Heart left ventricle (tissue), 16 donors: ENCODE results near the gene SLC5A12. TPM values are rescaled to one million over a fixed set of nuclear protein-coding genes. Genes with fewer than 3 reads are reported as not detected.
A peak's percentile ranks its signal among the peaks of the same experiment; 100 is the strongest.

Experiments used
- ATAC-seq, 4 donors: fragments of 200-7000 bp; cut with Tn5 transposase; one replicate each; pipeline ENCODE4 v1.9.1; 2020 to 2022; ENCODE audit warnings: moderate library complexity in 4 of 4, mild to moderate bottlenecking in 3 of 4, moderate number of reproducible peaks in 1 of 4
- DNase-seq, 5 donors: peaks; one replicate each; pipeline ENCODE4 v3.0.0-alpha.2; 2020
- H3K27ac ChIP-seq, 12 donors: fragments of 200-600 bp; sonication (generic) in 4 of 12; one replicate each; pipeline versions ENCODE4 v1.5.0 to v1.8.0; 2016 to 2022; ENCODE audit warnings: mild to moderate bottlenecking in 2 of 12
- H3K27me3 ChIP-seq, 9 donors: fragments of 200-600 bp; sonication (generic) in 2 of 9; one replicate each; pipeline versions ENCODE4 v1.5.1 to v1.8.0; 2016 to 2022; ENCODE audit warnings: mild to moderate bottlenecking in 3 of 9
- H3K36me3 ChIP-seq, 9 donors: fragments of 200-600 bp; sonication (generic) in 2 of 9; one replicate each; pipeline versions ENCODE4 v1.5.0 to v1.8.0; 2018 to 2022; ENCODE audit warnings: mild to moderate bottlenecking in 2 of 9
- H3K4me1 ChIP-seq, 12 donors: fragments of 200-600 bp; sonication (generic) in 4 of 12; one replicate each; pipeline versions ENCODE4 v1.5.0 to v1.8.0; 2016 to 2022; ENCODE audit warnings: mild to moderate bottlenecking in 3 of 12
- H3K4me3 ChIP-seq, 12 donors: fragments of 200-600 bp; sonication (generic) in 4 of 12; one replicate each; pipeline versions ENCODE4 v1.5.0 to v1.8.0; 2017 to 2022; ENCODE audit warnings: mild to moderate bottlenecking in 9 of 12, moderate library complexity in 4 of 12
- H3K9me3 ChIP-seq, 12 donors: fragments of 200-600 bp; sonication (generic) in 4 of 12; one replicate each; pipeline versions ENCODE4 v1.5.0 to v1.8.0; 2016 to 2022; ENCODE audit warnings: mild to moderate bottlenecking in 1 of 12
- CTCF ChIP-seq, 12 donors: fragments of 200-600 bp; sonication (generic) in 4 of 12; IDR thresholded peaks; one replicate each; pipeline versions ENCODE4 v1.5.0 to v1.8.0; 2018 to 2022; ENCODE audit warnings: antibody characterized with exemption in 12 of 12, mild to moderate bottlenecking in 5 of 12
- POLR2A ChIP-seq, 2 donors: fragments of 450-650 bp; IDR thresholded peaks; one replicate each; pipeline ENCODE4 v1.6.1; 2017; ENCODE audit warnings: antibody characterized with exemption in 2 of 2, mild to moderate bottlenecking in 2 of 2, moderate library complexity in 2 of 2
- WGBS, 4 donors: extraction: QIAGEN DNeasy Blood & Tissue Kit in 2 of 4; methylation state at CpG; one replicate each; pipeline versions ENCODE4 v1.1.5 to v1.1.7; 2013 to 2018; 5-methylcytosine and 5-hydroxymethylcytosine counted together
- intact Hi-C, 10 donors: fragments of 100-400 bp; cut with DNase I; formaldehyde crosslinking; loops; one replicate each; pipeline versions ENCODE4 v1.11.1 to v1.14.2; 2022
- polyA plus RNA-seq, 2 donors: library from polyadenylated mRNA; stranded (reverse); fragments of 200-250 nt; gene quantifications; one replicate each; pipeline ENCODE4 v1.2.3, GENCODE V29; 2013
- total RNA-seq, 9 donors: library from RNA; depleted of rRNA in 2 of 9; stranded (reverse); fragments of >200 nt in 2 of 9; fragmentation: NEBNext Ultra II Directional in 3 of 9; extraction: Animal tissue kit (Norgen Biotek cat#: 25700) in 3 of 9; gene quantifications; one replicate each; pipeline versions ENCODE4 v1.1.0 to v1.2.4, GENCODE V29; 2016 to 2023
- donor health status: ischemic (EF 13 %, LVEDD 7.1; RV severe dilation, severe dysfunction).
- donor health status: healthy with polysubstance abuse.
- donor health status: DM: no; HTN: yes; CAD: no.
- donor health status: DM: no; HTN: no; CAD: no.
- donor health status: ischemic (EF 25% LVEDD 6.9; RV normal size, moderate dysfunction).
- donor health status: ischemic (EF 25% LVEDD 5.7; RV mildly dilated, moderate dysfunction).
- donor health status: healthy.
- donor health status: DM: yes; HTN: yes; CAD: no.
- donor health status: ischemic (EF 35%, LVEDD 5.7; RV mildly dilated, moderate dysfunction).
- donor health status: nonischemic (EF 11% LVEDD 7.7; RV severe dilation, severe dysfunction).
- donor health status: DM: yes; HTN: yes; CAD: no.
- donor health status: PGD.
- donor health status: ischemic (EF 29% LVEDD 5.4; RV normal size, mild dysfunction).
- donor health status: nonischemic (EF 23%, LVEDD 6.1; RV moderate dilation, normal function).

SLC5A12 gene
- total and polyA plus RNA-seq, 11 donors: 0.11 TPM; not detected in 10

- Histone ChIP-seq H3K4me1 (no peaks in the 10 kb centered on the region), H3K9me3 (no peaks in the 10 kb centered on the region), H3K27me3 (no peaks in the 10 kb centered on the region), H3K4me3 (no peak overlapping the region), H3K27ac (no peak overlapping the region), H3K36me3 (no peaks in the 10 kb centered on the region)
- TF ChIP-seq POLR2A (IDR thresholded peaks at IDR 0.05) (no peak), CTCF (IDR thresholded peaks at IDR 0.05) (no peak)
- ATAC-seq (no peak), DNase-seq (no peak)
- intact Hi-C loops: no loop called here
- 75 to 92% (median 88%) methylated on average over 5 of the region's 5 CpGs for WGBS, 4 donors
Measured at GRCh38 chr11:26739366-26740073, 17.7 kb upstream of the SLC5A12 start.

- H3K4me3 ChIP-seq: no peak overlapping the region
- 81 to 88% (median 86%) methylated on average over 4 of the region's 4 CpGs for WGBS, 4 donors
Measured at GRCh38 chr11:26734691-26735090, 12.8 kb upstream of the SLC5A12 start.

GRCh38 chr11:26731084-26731456 is 9.2 kb upstream of the SLC5A12 start:
- DNase-seq: no peak
- ATAC-seq: peak in 3 of 4 donors; percentile 13 to 24 (median 16)
- TF ChIP-seq CTCF (IDR thresholded peaks at IDR 0.05): no peak
- no peak for TF ChIP-seq POLR2A (IDR thresholded peaks at IDR 0.05)

More at GRCh38 chr11:26734691-26735090, 12.8 kb upstream of the SLC5A12 start:
- DNase-seq (no peak), ATAC-seq (no peak)
- Histone ChIP-seq H3K9me3 (peaks cover 0 to 8% (median 0%) of the 10 kb centered on the region in 12 donors), H3K27me3 (no peaks in the 10 kb centered on the region), H3K27ac (no peak overlapping the region), H3K36me3 (no peaks in the 10 kb centered on the region), H3K4me1 (peaks cover 0 to 9% (median 0%) of the 10 kb centered on the region in 12 donors)
- intact Hi-C loops: no loop called here
- TF ChIP-seq CTCF (IDR thresholded peaks at IDR 0.05): no peak
- TF ChIP-seq POLR2A (IDR thresholded peaks at IDR 0.05): no peak

GRCh38 chr11:26730414-26731083 is 8.7 kb upstream of the SLC5A12 start:
- DNase-seq: no peak
- WGBS, 4 donors: 6 to 13% (median 6%) methylated on average over 4 of the region's 4 CpGs
- no peak overlapping the region for H3K4me3 ChIP-seq
- peaks cover 0 to 9% (median 0%) of the 10 kb centered on the region in 12 donors for H3K4me1 ChIP-seq
- peak; percentile 78 to 98 (median 94) for ATAC-seq
- H3K36me3 ChIP-seq: no peaks in the 10 kb centered on the region
- no peaks in the 10 kb centered on the region for H3K27me3 ChIP-seq
- intact Hi-C loops: no loop called here
- no peak overlapping the region for H3K27ac ChIP-seq
- TF ChIP-seq POLR2A (IDR thresholded peaks at IDR 0.05) (no peak), CTCF (IDR thresholded peaks at IDR 0.05) (no peak)
- peaks cover 0 to 8% (median 0%) of the 10 kb centered on the region in 12 donors for H3K9me3 ChIP-seq

More at GRCh38 chr11:26731084-26731456, 9.2 kb upstream of the SLC5A12 start:
- peaks cover 0 to 9% (median 0%) of the 10 kb centered on the region in 12 donors for H3K4me1 ChIP-seq
- no peak overlapping the region for H3K4me3 ChIP-seq
- intact Hi-C loops: no loop called here
- H3K9me3 ChIP-seq: peaks cover 0 to 8% (median 0%) of the 10 kb centered on the region in 12 donors
- H3K36me3 ChIP-seq: no peaks in the 10 kb centered on the region
- 49 to 73% (median 67%) methylated on average over 1 of the region's 1 CpG for WGBS, 4 donors
- no peak overlapping the region for H3K27ac ChIP-seq
- H3K27me3 ChIP-seq: no peaks in the 10 kb centered on the region
